Gastrocnemius medialis (tissue), 4 donors: ENCODE results near the gene SIRT5.

Experiments
- CTCF ChIP-seq, 5 experiments: fragments of 450-650 bp in 3 of 5; fragments of 200-600 bp in 2 of 5; sonication (generic) in 2 of 5; IDR thresholded peaks in 4 of 5; conservative IDR thresholded peaks in 1 of 5; 1 replicate in 4 of 5; 2 replicates in 1 of 5; pipeline ENCODE4 v1.5.1; 2016 to 2019; ENCODE audit warnings: antibody characterized with exemption in 5 of 5, mild to moderate bottlenecking in 3 of 5, moderate library complexity in 3 of 5
- POLR2A ChIP-seq, 2 donors: fragments of 450-650 bp; IDR thresholded peaks; one replicate each; pipeline ENCODE4 v1.6.1; 2017; ENCODE audit warnings: antibody characterized with exemption in 2 of 2, mild to moderate bottlenecking in 2 of 2, moderate library complexity in 2 of 2

DNA sequence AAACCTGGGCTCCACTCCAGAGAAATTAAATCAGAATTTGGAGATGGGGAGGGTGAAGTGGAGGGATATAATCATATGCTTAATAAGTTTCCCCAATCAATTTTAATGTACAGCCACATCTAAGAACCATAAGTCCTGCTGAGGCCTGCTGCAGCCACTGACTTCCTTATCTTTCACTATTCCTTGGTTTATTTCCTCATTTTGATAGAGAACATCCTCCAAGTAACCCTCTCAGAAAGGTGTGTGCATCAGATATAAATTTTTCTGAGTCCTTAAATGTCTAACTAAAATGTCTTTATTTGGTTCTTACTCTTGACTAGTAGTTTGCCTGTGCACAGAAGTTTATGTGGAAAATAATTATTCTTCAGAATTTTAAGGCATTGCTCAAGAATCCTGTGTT is 23.7 kb upstream of the SIRT5 start:
- no peak for TF ChIP-seq CTCF (IDR thresholded peaks at IDR 0.05 in 4 of 5, conservative IDR thresholded peaks at IDR 0.05 in 1 of 5)
- no peak for TF ChIP-seq POLR2A (IDR thresholded peaks at IDR 0.05)
